SK-N-SH (cell line): Measurements from ENCODE around the gene TP53TG5. TPM values are rescaled to one million over a fixed set of nuclear protein-coding genes. Genes with fewer than 3 reads are reported as not detected.
A peak's percentile ranks its signal among the peaks of the same experiment; 100 is the strongest.

ENCODE experiments used
- CTCF ChIA-PET: fragments of 300-600, 350-600 bp; formaldehyde crosslinking; extraction: SDS; loops from one replicate; lab custom pipeline; 2021; lab: Yijun Ruan, JAX
- POLR2A ChIA-PET: fragments of 350-600 bp; sonication (Branson Sonifier 250); formaldehyde crosslinking; extraction: SDS; loops from one replicate; lab custom pipeline; 2020; ENCODE audit warnings: antibody characterized with exemption, inconsistent platforms; lab: Yijun Ruan, JAX
- DNase-seq: peaks from one replicate; pipeline ENCODE4 v3.0.0; 2012
- H2AFZ ChIP-seq: fragments of 200-600 bp; sonication (generic); 2 replicates; pipeline ENCODE4 v1.8.1; 2016; ENCODE audit warnings: antibody characterized with exemption, mild to moderate bottlenecking, low read depth
- H3F3A ChIP-seq: fragments of 200-600 bp; sonication (generic); replicated peaks from 2 replicates; pipeline ENCODE3; 2016; ENCODE audit warnings: antibody characterized with exemption, mild to moderate bottlenecking; ENCODE audit not compliant: insufficient read depth
- H3K27ac ChIP-seq, 2 experiments: fragments of 200-500 bp in 1 of 2; fragments of 200-600 bp in 1 of 2; sonication (Bioruptor generic) in 1 of 2; sonication (generic), shearing (Covaris generic) in 1 of 2; 2 replicates each; pipeline versions ENCODE4 v1.5.1 to v1.6.1; 2014 to 2016; ENCODE audit warnings: low read depth in 2 of 2, inconsistent platforms in 1 of 2, low read length in 1 of 2, mild to moderate bottlenecking in 1 of 2, mixed read lengths in 1 of 2
- H3K27me3 ChIP-seq: fragments of 200-600 bp; sonication (generic), shearing (Covaris generic); 2 replicates; pipeline ENCODE4 v1.6.1; 2016; ENCODE audit warnings: mixed run types; ENCODE audit not compliant: insufficient read depth
- H3K36me3 ChIP-seq, 2 experiments: fragments of 200-500 bp in 1 of 2; fragments of 200-600 bp in 1 of 2; sonication (Bioruptor generic) in 1 of 2; sonication (generic) in 1 of 2; replicated peaks in 1 of 2; 2 replicates each; pipeline versions ENCODE3 to v1.5.1; 2014 to 2016; ENCODE audit warnings: low read length in 1 of 2, mild to moderate bottlenecking in 1 of 2; ENCODE audit not compliant: insufficient read depth in 2 of 2, control insufficient read depth in 1 of 2
- H3K4me1 ChIP-seq, 2 experiments: fragments of 200-500 bp in 1 of 2; fragments of 200-600 bp in 1 of 2; sonication (Bioruptor generic) in 1 of 2; sonication (generic), shearing (Covaris generic) in 1 of 2; 2 replicates each; pipeline versions ENCODE4 v1.5.1 to v1.6.1; 2014 to 2016; ENCODE audit warnings: low read depth in 1 of 2, low read length in 1 of 2, mixed run types in 1 of 2; ENCODE audit not compliant: insufficient read depth in 2 of 2, control insufficient read depth in 1 of 2
- H3K4me2 ChIP-seq: fragments of 200-600 bp; sonication (generic), shearing (Covaris generic); 2 replicates; pipeline ENCODE4 v1.6.1; 2017; ENCODE audit warnings: mixed run types
- H3K4me3 ChIP-seq, 2 experiments: fragments of 200-500 bp in 1 of 2; fragments of 200-600 bp in 1 of 2; sonication (Bioruptor generic) in 1 of 2; sonication (generic), shearing (Covaris generic) in 1 of 2; 2 replicates each; pipeline versions ENCODE4 v1.5.1 to v1.8.1; 2014 to 2016; ENCODE audit warnings: low read depth in 2 of 2, inconsistent platforms in 1 of 2, low read length in 1 of 2, mild to moderate bottlenecking in 1 of 2, mixed read lengths in 1 of 2, moderate library complexity in 1 of 2
- H3K79me2 ChIP-seq: fragments of 200-600 bp; sonication (generic); 2 replicates; pipeline ENCODE4 v1.8.1; 2017; ENCODE audit warnings: mild to moderate bottlenecking; ENCODE audit not compliant: insufficient read depth
- H3K9ac ChIP-seq: fragments of 200-600 bp; sonication (generic); 2 replicates; pipeline ENCODE4 v1.6.1; 2017; ENCODE audit warnings: mixed run types
- H3K9me2 ChIP-seq: fragments of 200-600 bp; sonication (generic); 2 replicates; pipeline ENCODE4 v1.6.1; 2017; ENCODE audit warnings: mixed run types
- H3K9me3 ChIP-seq: fragments of 200-600 bp; sonication (generic); 2 replicates; pipeline ENCODE4 v1.6.1; 2017; ENCODE audit warnings: mixed run types, mild to moderate bottlenecking, moderate library complexity
- H4K20me1 ChIP-seq: fragments of 200-600 bp; sonication (generic); 2 replicates; pipeline ENCODE4 v1.6.1; 2017; ENCODE audit warnings: mild to moderate bottlenecking, mixed run types; ENCODE audit not compliant: insufficient read depth
- EP300 ChIP-seq, 2 experiments: IDR thresholded peaks; 2 replicates each; pipeline versions ENCODE4 v1.4.0 to v1.6.1; 2012; ENCODE audit warnings: borderline replicate concordance in 1 of 2, low read depth in 1 of 2, low read length in 1 of 2
- FOSL2 ChIP-seq: IDR thresholded peaks from 2 replicates; pipeline ENCODE4 v1.4.0; 2012; ENCODE audit warnings: low read depth, mild to moderate bottlenecking, moderate library complexity, borderline replicate concordance
- GABPA ChIP-seq: IDR thresholded peaks from 2 replicates; pipeline ENCODE4 v1.4.0; 2012; ENCODE audit warnings: low read depth, mild to moderate bottlenecking
- JUND ChIP-seq: IDR thresholded peaks from 2 replicates; pipeline ENCODE4 v1.4.0; 2012
- MEF2A ChIP-seq: IDR thresholded peaks from 2 replicates; pipeline ENCODE4 v1.4.0; 2012; ENCODE audit warnings: low read depth, borderline replicate concordance
- NFIC ChIP-seq: IDR thresholded peaks from 2 replicates; pipeline ENCODE4 v1.4.0; 2012; ENCODE audit warnings: borderline replicate concordance
- PBX3 ChIP-seq: IDR thresholded peaks from 2 replicates; pipeline ENCODE4; 2012
- REST ChIP-seq: IDR thresholded peaks from 2 replicates; pipeline ENCODE4 v1.6.1; 2012; ENCODE audit warnings: mild to moderate bottlenecking, low read depth, low read length, moderate library complexity
- RFX5 ChIP-seq: IDR thresholded peaks from 2 replicates; pipeline ENCODE4 v1.6.1; 2012; ENCODE audit warnings: mild to moderate bottlenecking, improper control_type of control experiment, low read length
- RXRA ChIP-seq: IDR thresholded peaks from 2 replicates; pipeline ENCODE4 v1.4.0; 2012; ENCODE audit warnings: low read depth, mild to moderate bottlenecking, borderline replicate concordance
- SIN3A ChIP-seq: IDR thresholded peaks from 2 replicates; pipeline ENCODE4 v1.6.1; 2012; ENCODE audit warnings: low read depth, mild to moderate bottlenecking, low read length, moderate library complexity, borderline replicate concordance
- TAF1 ChIP-seq: IDR thresholded peaks from 2 replicates; pipeline ENCODE4 v1.6.1; 2012; ENCODE audit warnings: low read depth, mild to moderate bottlenecking, low read length, moderate library complexity, borderline replicate concordance
- TCF12 ChIP-seq: IDR thresholded peaks from 2 replicates; pipeline ENCODE4 v1.4.0; 2012
- TEAD4 ChIP-seq: IDR thresholded peaks from 2 replicates; pipeline ENCODE4 v1.4.0; 2012; ENCODE audit warnings: mild to moderate bottlenecking, borderline replicate concordance; ENCODE audit not compliant: insufficient read depth
- WGBS: methylation state at CpG from one replicate; pipeline ENCODE4 v1.1.6; 2017; ENCODE audit warnings: low lambda C conversion rate; 5-methylcytosine and 5-hydroxymethylcytosine counted together
- polyA plus RNA-seq, 3 experiments: library from polyadenylated mRNA; depleted of rRNA; stranded (reverse); fragments of >200 nt; gene quantifications; 2 replicates each; pipeline ENCODE4 v1.2.3, GENCODE V29; 2012

The TP53TG5 gene
- polyA plus RNA-seq, 1 of the 3 experiments (the other 2 are of a cell fraction), result not detected

- Histone ChIP-seq H2AFZ (no peak overlapping the region), H3K36me3 (peaks cover 4 to 7% of the 10 kb centered on the region in 2 experiments), H3K27me3 (no peaks in the 10 kb centered on the region), H3K9ac (peak overlapping the region; percentile 61; the same call in 1 of the 2 replicates), H3K4me3 (peak overlapping the region; percentile 10 to 87; a peak in 2 of 4 replicates), H3K9me3 (no peaks in the 10 kb centered on the region), H3K4me1 (peaks cover 63 to 69% of the 10 kb centered on the region in 2 experiments), H3F3A (peaks cover 13% of the 10 kb centered on the region), H3K9me2 (no peaks in the 10 kb centered on the region), H3K4me2 (peak overlapping the region; percentile 96), H3K27ac (peak overlapping the region; percentile 68 to 90), H4K20me1 (peaks cover 8% of the 10 kb centered on the region; the same call in 1 of the 2 replicates), H3K79me2 (peaks cover 87% of the 10 kb centered on the region)
- 15% methylated on average over 7 of the region's 9 CpGs for WGBS
- no peak for TF ChIP-seq REST
- TF ChIP-seq FOSL2, result peak; percentile 97
- TF ChIP-seq TCF12, result peak; percentile 57
- TF ChIP-seq NFIC, result peak; percentile 68
- no peak for TF ChIP-seq RFX5
- peak; percentile 48; the same call in 1 of the 2 replicates for TF ChIP-seq RXRA
- peak; percentile 92 for TF ChIP-seq JUND
- 0 out of 2 replicates have a peak, but pooled peaks have one; percentile 33 for TF ChIP-seq TEAD4
- TF ChIP-seq GABPA, result no peak
- TF ChIP-seq TAF1, result 0 out of 2 replicates have a peak, but pooled peaks have one; percentile 15
- TF ChIP-seq MEF2A, result no peak
- TF ChIP-seq SIN3A, result 0 out of 2 replicates have a peak, but pooled peaks have one; percentile 37
- TF ChIP-seq PBX3, result peak; percentile 62
- peak in 1 of 2 experiments; percentile 68; a peak in 1 of 4 replicates for TF ChIP-seq EP300 (IDR thresholded peaks at IDR 0.05; ENCODE audit: borderline replicate concordance in 1 of 2, low read depth in 1 of 2, low read length in 1 of 2)
- ChIA-PET CTCF (interaction anchor here (1.2 to 4.3 kb wide), 3 partner anchors 20 to 25 kb away, joined by 4 to 31 read pairs (median 11); partner anchors contain the start of gene SYS1), POLR2A (interaction anchor here (0.9 kb wide), 1 partner anchor 19 kb away, joined by 4 read pairs; the partner anchor contains the start of gene SYS1)
- DNase-seq, result no peak
These were observed 33.8 kb downstream of the TP53TG5 start for GRCh38 chr20:45344168-45344860.
